ENCODE results near the gene ZNF710. TPM values are rescaled to one million over a fixed set of nuclear protein-coding genes. Genes with fewer than 3 reads are reported as not detected.
A peak's percentile ranks its signal among the peaks of the same experiment; 100 is the strongest.

The ZNF710 gene
- total RNA-seq, 1 donor from 2014 or later, result 24.2 TPM

- no peak for TF ChIP-seq CTCF (IDR thresholded peaks at IDR 0.05)
- Mint-ChIP-seq H3K9me3 (ENCODE audit: unreplicated experiment) (no peaks in the 10 kb centered on the region), H3K4me1 (ENCODE audit: unreplicated experiment) (peaks cover 70% of the 10 kb centered on the region), H3K36me3 (ENCODE audit: unreplicated experiment) (peaks cover 3% of the 10 kb centered on the region), H3K27ac (ENCODE audit: unreplicated experiment) (peak overlapping the region; percentile 90), H3K27me3 (ENCODE audit: unreplicated experiment) (no peaks in the 10 kb centered on the region), H3K4me3 (ENCODE audit: unreplicated experiment) (no peak overlapping the region)
- no peak for DNase-seq (ENCODE audit: extremely low spot score, unreplicated experiment)
Measured at GRCh38 chr15:90099072-90099867, 98.1 kb downstream of the ZNF710 start.

GRCh38 chr15:90099868-90100831, 99.0 kb downstream of the ZNF710 start:
- no peak for TF ChIP-seq CTCF (IDR thresholded peaks at IDR 0.05)
- DNase-seq (ENCODE audit: extremely low spot score, unreplicated experiment), result no peak
- Mint-ChIP-seq H3K9me3 (ENCODE audit: unreplicated experiment) (no peaks in the 10 kb centered on the region), H3K4me3 (ENCODE audit: unreplicated experiment) (peak overlapping the region; percentile 80), H3K4me1 (ENCODE audit: unreplicated experiment) (peaks cover 65% of the 10 kb centered on the region), H3K36me3 (ENCODE audit: unreplicated experiment) (peaks cover 3% of the 10 kb centered on the region), H3K27me3 (ENCODE audit: unreplicated experiment) (no peaks in the 10 kb centered on the region), H3K27ac (ENCODE audit: unreplicated experiment) (peak overlapping the region; percentile 90)

- no peak for DNase-seq (ENCODE audit: extremely low spot score, unreplicated experiment)
- TF ChIP-seq CTCF (IDR thresholded peaks at IDR 0.05), result no peak
Measured at GRCh38 chr15:90101130-90101968, 100.2 kb downstream of the ZNF710 start.

GRCh38 chr15:90101969-90102890, 101.1 kb downstream of the ZNF710 start, which contains the start of gene IDH2:
TSS of gene IDH2 (minus strand) at chr15:90102468. CDS start at chr15:90102390, 78 bp downstream.
- H3K36me3 Mint-ChIP-seq (ENCODE audit: unreplicated experiment), result no peaks in the 10 kb centered on the region
- no peaks in the 10 kb centered on the region for H3K9me3 Mint-ChIP-seq (ENCODE audit: unreplicated experiment)
- peak within 1 kb of the TSS; percentile 80 for H3K4me3 Mint-ChIP-seq (ENCODE audit: unreplicated experiment)
- peaks cover 64% of the 10 kb centered on the region for H3K4me1 Mint-ChIP-seq (ENCODE audit: unreplicated experiment)
- H3K27me3 Mint-ChIP-seq (ENCODE audit: unreplicated experiment), result no peaks in the 10 kb centered on the region
- DNase-seq (ENCODE audit: extremely low spot score, unreplicated experiment), result peak; percentile 95
- peak within 1 kb of the TSS; percentile 90 for H3K27ac Mint-ChIP-seq (ENCODE audit: unreplicated experiment)
- TF ChIP-seq CTCF (IDR thresholded peaks at IDR 0.05), result no peak

More at GRCh38 chr15:90101130-90101968, 100.2 kb downstream of the ZNF710 start:
- Mint-ChIP-seq H3K9me3 (ENCODE audit: unreplicated experiment) (no peaks in the 10 kb centered on the region), H3K27me3 (ENCODE audit: unreplicated experiment) (no peaks in the 10 kb centered on the region), H3K36me3 (ENCODE audit: unreplicated experiment) (no peaks in the 10 kb centered on the region), H3K27ac (ENCODE audit: unreplicated experiment) (peak overlapping the region; percentile 90), H3K4me1 (ENCODE audit: unreplicated experiment) (peaks cover 60% of the 10 kb centered on the region), H3K4me3 (ENCODE audit: unreplicated experiment) (peak overlapping the region; percentile 80)

Measured in osteocyte (in vitro differentiated cells).